Stimulated activated naive B cell treated with anti-CD40 and anti-IgM and Interleukin-4, amounts not matched to agents 10 μg/mL and 1 μg/mL and 100 μg/mL, for 72 hours (primary cell): ENCODE results near the gene FBXO41.

ENCODE experiments used
- ATAC-seq, 2 donors: fragments of 150-1000 bp; cut with Tn5 transposase; replicated peaks; 2 replicates each; pipeline ENCODE4 v1.10.0; 2021; ENCODE audit warnings: moderate library complexity in 1 of 2
- DNase-seq: peaks from one replicate; pipeline ENCODE4 v3.0.0; 2021
- H3K27ac Mint-ChIP-seq: one replicate; pipeline ENCODE4 v1.8.0; 2022; ENCODE audit warnings: mild to moderate bottlenecking, mixed read lengths
- H3K27me3 Mint-ChIP-seq, 2 donors: one replicate each; pipeline ENCODE4 v1.8.0; 2022; ENCODE audit warnings: mixed read lengths in 2 of 2
- H3K36me3 Mint-ChIP-seq, 2 donors: one replicate each; pipeline ENCODE4 v1.8.0; 2022; ENCODE audit warnings: mixed read lengths in 2 of 2, mild to moderate bottlenecking in 1 of 2
- H3K4me1 Mint-ChIP-seq, 2 donors: one replicate each; pipeline ENCODE4 v1.8.0; 2022; ENCODE audit warnings: mixed read lengths in 2 of 2, mild to moderate bottlenecking in 1 of 2
- H3K4me3 Mint-ChIP-seq, 2 donors: one replicate each; pipeline ENCODE4 v1.8.0; 2022; ENCODE audit warnings: mild to moderate bottlenecking in 2 of 2, mixed read lengths in 2 of 2, moderate library complexity in 1 of 2
- H3K9me3 Mint-ChIP-seq, 2 donors: one replicate each; pipeline ENCODE4 v1.8.0; 2022; ENCODE audit warnings: mixed read lengths in 2 of 2, mild to moderate bottlenecking in 1 of 2

Gene FBXO41

GRCh38 chr2:73212098-73212447 lies 72.2 kb downstream of the FBXO41 start:
- H3K4me3 Mint-ChIP-seq: no peak overlapping the region
- H3K36me3 Mint-ChIP-seq: no peaks in the 10 kb centered on the region
- no peaks in the 10 kb centered on the region for H3K9me3 Mint-ChIP-seq
- DNase-seq (no peak), ATAC-seq (no peak)
- H3K27me3 Mint-ChIP-seq: peaks cover 14 to 19% of the 10 kb centered on the region in 2 donors
- no peak overlapping the region for H3K27ac Mint-ChIP-seq
- peaks cover 17 to 31% of the 10 kb centered on the region in 2 donors for H3K4me1 Mint-ChIP-seq

DNA sequence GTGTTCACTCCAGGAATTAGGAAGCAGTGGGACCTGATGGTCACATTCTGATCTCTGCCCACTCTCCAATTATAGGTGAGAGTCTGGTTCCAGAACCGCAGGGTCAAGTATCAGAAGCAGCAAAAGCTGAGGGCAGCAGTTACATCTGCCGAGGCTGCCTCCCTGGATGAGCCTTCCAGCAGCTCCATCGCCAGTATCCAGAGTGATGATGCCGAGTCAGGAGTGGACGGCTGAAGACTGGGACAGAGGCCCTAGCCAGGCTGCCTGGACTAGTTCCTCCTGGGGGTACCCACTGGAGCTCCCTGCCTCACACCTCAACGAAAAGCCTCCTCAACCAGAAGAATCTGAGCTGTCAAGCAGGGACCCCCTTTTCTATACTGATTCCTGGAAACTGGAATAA lies 73.6 kb downstream of the FBXO41 start:
- H3K4me3 Mint-ChIP-seq: no peak overlapping the region
- DNase-seq (no peak), ATAC-seq (no peak)
- no peaks in the 10 kb centered on the region for H3K9me3 Mint-ChIP-seq
- H3K4me1 Mint-ChIP-seq: peaks cover 16 to 30% of the 10 kb centered on the region in 2 donors
- no peak overlapping the region for H3K27ac Mint-ChIP-seq
- H3K27me3 Mint-ChIP-seq: peaks cover 20 to 23% of the 10 kb centered on the region in 2 donors
- H3K36me3 Mint-ChIP-seq: no peaks in the 10 kb centered on the region

DNA sequence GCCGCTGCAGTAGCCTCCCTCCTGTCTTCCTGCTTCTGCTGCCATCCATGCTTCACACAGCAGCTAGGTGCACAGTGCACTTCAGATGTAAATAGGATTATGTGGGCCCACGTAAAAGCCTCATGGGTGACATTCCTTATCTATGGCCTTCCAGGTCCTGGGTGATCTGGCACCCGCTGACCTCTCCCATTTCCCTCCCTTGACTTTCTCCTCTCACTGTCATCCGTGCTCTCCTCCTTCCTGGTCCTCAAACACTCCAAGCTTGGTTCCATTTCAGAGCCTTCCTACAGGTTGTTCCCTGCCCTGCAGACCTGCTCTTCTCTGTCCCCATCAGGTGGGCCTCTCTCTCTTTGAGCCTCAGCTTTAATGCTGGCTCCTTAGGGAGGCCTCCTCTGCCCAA lies 74.3 kb downstream of the FBXO41 start:
- Mint-ChIP-seq H3K27ac (no peak overlapping the region), H3K36me3 (no peaks in the 10 kb centered on the region), H3K4me1 (peaks cover 10 to 23% of the 10 kb centered on the region in 2 donors), H3K27me3 (peaks cover 23 to 25% of the 10 kb centered on the region in 2 donors), H3K4me3 (no peak overlapping the region), H3K9me3 (no peaks in the 10 kb centered on the region)
- no peak for ATAC-seq
- no peak for DNase-seq

GRCh38 chr2:73208258-73208657 lies 76.0 kb downstream of the FBXO41 start:
- H3K4me1 Mint-ChIP-seq: peaks cover 1 to 6% of the 10 kb centered on the region in 2 donors
- H3K27ac Mint-ChIP-seq: no peak overlapping the region
- H3K27me3 Mint-ChIP-seq: peaks cover 37 to 38% of the 10 kb centered on the region in 2 donors
- H3K4me3 Mint-ChIP-seq: no peak overlapping the region
- ATAC-seq (no peak), DNase-seq (no peak)
- H3K9me3 Mint-ChIP-seq: no peaks in the 10 kb centered on the region
- no peaks in the 10 kb centered on the region for H3K36me3 Mint-ChIP-seq

- H3K4me1 Mint-ChIP-seq: peaks cover 2 to 17% of the 10 kb centered on the region in 2 donors
- H3K27me3 Mint-ChIP-seq: peaks cover 54 to 61% of the 10 kb centered on the region in 2 donors
- H3K4me3 Mint-ChIP-seq: no peak overlapping the region
- no peak for ATAC-seq
- DNase-seq: no peak
- no peaks in the 10 kb centered on the region for H3K9me3 Mint-ChIP-seq
- H3K36me3 Mint-ChIP-seq: no peaks in the 10 kb centered on the region
- no peak overlapping the region for H3K27ac Mint-ChIP-seq
Observed at GRCh38 chr2:73205611-73206010, 78.7 kb downstream of the FBXO41 start.
